Stimulated activated CD8-positive, alpha-beta memory T cell treated with anti-CD3 and anti-CD28 coated beads, Interleukin-7, amount 100 ng/mL, for 24 hours (primary cell): Measurements from ENCODE around the gene SMARCD2.
A peak's percentile ranks its signal among the peaks of the same experiment; 100 is the strongest.

Experiments
- DNase-seq: peaks from one replicate; pipeline ENCODE4 v3.0.0-alpha.2; 2020; ENCODE audit warnings: low read depth

SMARCD2 gene

GRCh38 chr17:63832014-63832413 is 10.5 kb downstream of the SMARCD2 start:
- DNase-seq: no peak

- DNase-seq: no peak
Measured at GRCh38 chr17:63831505-63831904, 11.0 kb downstream of the SMARCD2 start.

- DNase-seq: no peak
Measured at GRCh38 chr17:63830904-63831491, 11.5 kb downstream of the SMARCD2 start.

- DNase-seq: no peak
Measured at GRCh38 chr17:63830278-63830677, 12.2 kb downstream of the SMARCD2 start.

GRCh38 chr17:63828936-63829335 is 13.5 kb downstream of the SMARCD2 start:
- DNase-seq: no peak

GRCh38 chr17:63827801-63828221 is 14.7 kb downstream of the SMARCD2 start:
- DNase-seq: no peak

- peak; percentile 89 for DNase-seq
Measured at GRCh38 chr17:63827002-63827800, 15.3 kb downstream of the SMARCD2 start, which contains the start of the genes FTSJ3 and PSMC5. FTSJ3 (minus strand) TSS chr17:63827663; CDS start chr17:63826902, 761 bp downstream. PSMC5 (plus strand) TSS chr17:63827431; CDS start chr17:63827491, 60 bp downstream.

GRCh38 chr17:63826468-63827001 is 15.9 kb downstream of the SMARCD2 start:
- DNase-seq: no peak

GRCh38 chr17:63824362-63824761 is 18.1 kb downstream of the SMARCD2 start:
- DNase-seq: no peak

GRCh38 chr17:63823659-63824331 is 18.7 kb downstream of the SMARCD2 start:
- no peak for DNase-seq

- no peak for DNase-seq
Measured at GRCh38 chr17:63822537-63822936, 19.9 kb downstream of the SMARCD2 start.

GRCh38 chr17:63821804-63822203 is 20.7 kb downstream of the SMARCD2 start:
- no peak for DNase-seq

GRCh38 chr17:63820963-63821561 is 21.4 kb downstream of the SMARCD2 start:
- DNase-seq: no peak

- no peak for DNase-seq
Measured at GRCh38 chr17:63819585-63820537, 22.6 kb downstream of the SMARCD2 start.

GRCh38 chr17:63819131-63819530 is 23.4 kb downstream of the SMARCD2 start:
- no peak for DNase-seq

GRCh38 chr17:63817736-63818385 is 24.6 kb downstream of the SMARCD2 start:
- DNase-seq: no peak

GRCh38 chr17:63816669-63817068 is 25.8 kb downstream of the SMARCD2 start:
- DNase-seq: no peak

GRCh38 chr17:63816123-63816522 is 26.4 kb downstream of the SMARCD2 start:
- no peak for DNase-seq

- DNase-seq: no peak
Measured at GRCh38 chr17:63809970-63810369, 32.5 kb downstream of the SMARCD2 start.

GRCh38 chr17:63805591-63805990 is 36.9 kb downstream of the SMARCD2 start:
- DNase-seq: no peak
